ENCODE results near the gene SPRED2. TPM values are rescaled to one million over a fixed set of nuclear protein-coding genes. Genes with fewer than 3 reads are reported as not detected.

SPRED2 gene
- total RNA-seq, 1 experiment from 2014 or later, result 12.2 TPM

GRCh38 chr2:65366595-65367125, 65.7 kb downstream of the SPRED2 start:
- peak; percentile 98 for DNase-seq (ENCODE audit: low read depth)

GRCh38 chr2:65364986-65365733, 67.2 kb downstream of the SPRED2 start:
- no peak for DNase-seq (ENCODE audit: low read depth)

- no peak for DNase-seq (ENCODE audit: low read depth)
Observed at GRCh38 chr2:65363879-65364666, 68.3 kb downstream of the SPRED2 start.

- peak; percentile 74 for DNase-seq (ENCODE audit: low read depth)
Observed at GRCh38 chr2:65361623-65362022, 70.8 kb downstream of the SPRED2 start.

GRCh38 chr2:65360441-65360840, 72.0 kb downstream of the SPRED2 start:
- no peak for DNase-seq (ENCODE audit: low read depth)

GRCh38 chr2:65358678-65359400, 73.6 kb downstream of the SPRED2 start:
- DNase-seq (ENCODE audit: low read depth), result peak; percentile 32

- DNase-seq (ENCODE audit: low read depth), result no peak
Observed at GRCh38 chr2:65357959-65358294, 74.5 kb downstream of the SPRED2 start.

GRCh38 chr2:65357095-65357958, 75.1 kb downstream of the SPRED2 start:
- DNase-seq (ENCODE audit: low read depth), result no peak

GRCh38 chr2:65355186-65355831, 77.1 kb downstream of the SPRED2 start:
- peak; percentile 39 for DNase-seq (ENCODE audit: low read depth)

GRCh38 chr2:65354773-65355172, 77.6 kb downstream of the SPRED2 start:
- no peak for DNase-seq (ENCODE audit: low read depth)

GRCh38 chr2:65353927-65354326, 78.5 kb downstream of the SPRED2 start:
- no peak for DNase-seq (ENCODE audit: low read depth)

- no peak for DNase-seq (ENCODE audit: low read depth)
Observed at GRCh38 chr2:65353046-65353445, 79.4 kb downstream of the SPRED2 start.

GRCh38 chr2:65351948-65352595, 80.3 kb downstream of the SPRED2 start:
- no peak for DNase-seq (ENCODE audit: low read depth)

- DNase-seq (ENCODE audit: low read depth), result no peak
Observed at GRCh38 chr2:65351234-65351947, 81.0 kb downstream of the SPRED2 start.

GRCh38 chr2:65350651-65351056, 81.7 kb downstream of the SPRED2 start:
- no peak for DNase-seq (ENCODE audit: low read depth)

GRCh38 chr2:65349863-65350262, 82.5 kb downstream of the SPRED2 start:
- peak; percentile 55 for DNase-seq (ENCODE audit: low read depth)

GRCh38 chr2:65347913-65348312, 84.5 kb downstream of the SPRED2 start:
- no peak for DNase-seq (ENCODE audit: low read depth)

GRCh38 chr2:65345631-65346030, 86.8 kb downstream of the SPRED2 start:
- no peak for DNase-seq (ENCODE audit: low read depth)

GRCh38 chr2:65344689-65345088, 87.7 kb downstream of the SPRED2 start:
- no peak for DNase-seq (ENCODE audit: low read depth)
